ENCODE measurements around the gene SLC25A46. TPM values are rescaled to one million over a fixed set of nuclear protein-coding genes. Genes with fewer than 3 reads are reported as not detected.

SLC25A46 gene
- total and polyA plus RNA-seq, 2 experiments from 2014 or later, result 14.1 to 33.1 TPM

DNA sequence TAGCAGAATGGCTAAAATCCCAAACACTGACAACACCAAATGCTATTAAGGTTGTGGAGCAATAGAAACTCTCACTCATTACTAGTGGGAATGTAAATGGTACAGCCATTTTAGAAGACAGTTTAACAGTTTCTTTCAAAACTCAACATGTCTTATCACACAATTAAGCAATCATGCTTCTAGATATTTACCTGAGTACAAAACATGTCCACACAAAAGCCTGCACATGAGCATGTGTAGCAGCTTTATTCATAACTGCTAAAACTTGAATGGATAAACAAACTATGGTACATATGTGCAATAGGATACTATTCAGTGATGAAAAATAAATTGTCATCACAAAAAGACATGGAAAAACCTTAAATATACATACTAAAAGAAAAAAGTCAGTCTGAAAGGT, 31.5 kb downstream of the SLC25A46 start:
- no peaks in the 10 kb centered on the region for H3K36me3 ChIP-seq (ENCODE audit: insufficient read depth)

More for the DNA sequence above, 31.5 kb downstream of the SLC25A46 start:
- H4K20me1 ChIP-seq (replicated peaks; ENCODE audit: insufficient read depth), result no peaks in the 10 kb centered on the region
- DNase-seq (ENCODE audit: low spot score) (no peak), ATAC-seq (no peak)
- no peak overlapping the region for H2AFZ ChIP-seq
- Mint-ChIP-seq H3K4me1 (no peaks in the 10 kb centered on the region), H3K27ac (no peak overlapping the region), H3K9me3 (no peaks in the 10 kb centered on the region), H3K27me3 (ENCODE audit: insufficient read depth, low read depth, poor library complexity) (no peaks in the 10 kb centered on the region), H3K36me3 (ENCODE audit: low read depth) (no peaks in the 10 kb centered on the region), H3K4me3 (no peak overlapping the region)
- H3K27me3 ChIP-seq (ENCODE audit: insufficient read depth), result no peaks in the 10 kb centered on the region
- no peaks in the 10 kb centered on the region for H3K9me2 ChIP-seq (ENCODE audit: insufficient read depth)
- H3K4me3 ChIP-seq, result no peak overlapping the region
- TF ChIP-seq EZH2phosphoT487 (IDR thresholded peaks at IDR 0.05; ENCODE audit: unreplicated experiment) (no peak), ZNF114 (CRISPR knock-in tag; IDR thresholded peaks at IDR 0.05) (no peak), CREB1 (CRISPR knock-in tag; IDR thresholded peaks at IDR 0.05; ENCODE audit: low read depth) (no peak), ZNF331 (CRISPR knock-in tag; IDR thresholded peaks at IDR 0.05; ENCODE audit: low read depth) (no peak), EZH2 (IDR thresholded peaks at IDR 0.05; ENCODE audit: low read depth, unreplicated experiment) (no peak), STAT1 (IDR thresholded peaks at IDR 0.05; ENCODE audit: unreplicated experiment) (no peak), JUNB (IDR thresholded peaks at IDR 0.05; ENCODE audit: unreplicated experiment) (no peak), NANOG (IDR thresholded peaks at IDR 0.05; ENCODE audit: borderline replicate concordance) (no peak), POLR2AphosphoS5 (IDR thresholded peaks at IDR 0.05; ENCODE audit: low read depth) (no peak)
- TF ChIP-seq, protein P1, sequence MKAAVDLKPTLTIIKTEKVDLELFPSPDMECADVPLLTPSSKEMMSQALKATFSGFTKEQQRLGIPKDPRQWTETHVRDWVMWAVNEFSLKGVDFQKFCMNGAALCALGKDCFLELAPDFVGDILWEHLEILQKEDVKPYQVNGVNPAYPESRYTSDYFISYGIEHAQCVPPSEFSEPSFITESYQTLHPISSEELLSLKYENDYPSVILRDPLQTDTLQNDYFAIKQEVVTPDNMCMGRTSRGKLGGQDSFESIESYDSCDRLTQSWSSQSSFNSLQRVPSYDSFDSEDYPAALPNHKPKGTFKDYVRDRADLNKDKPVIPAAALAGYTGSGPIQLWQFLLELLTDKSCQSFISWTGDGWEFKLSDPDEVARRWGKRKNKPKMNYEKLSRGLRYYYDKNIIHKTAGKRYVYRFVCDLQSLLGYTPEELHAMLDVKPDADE (IDR thresholded peaks at IDR 0.05), result no peak
- TF ChIP-seq, protein P2, sequence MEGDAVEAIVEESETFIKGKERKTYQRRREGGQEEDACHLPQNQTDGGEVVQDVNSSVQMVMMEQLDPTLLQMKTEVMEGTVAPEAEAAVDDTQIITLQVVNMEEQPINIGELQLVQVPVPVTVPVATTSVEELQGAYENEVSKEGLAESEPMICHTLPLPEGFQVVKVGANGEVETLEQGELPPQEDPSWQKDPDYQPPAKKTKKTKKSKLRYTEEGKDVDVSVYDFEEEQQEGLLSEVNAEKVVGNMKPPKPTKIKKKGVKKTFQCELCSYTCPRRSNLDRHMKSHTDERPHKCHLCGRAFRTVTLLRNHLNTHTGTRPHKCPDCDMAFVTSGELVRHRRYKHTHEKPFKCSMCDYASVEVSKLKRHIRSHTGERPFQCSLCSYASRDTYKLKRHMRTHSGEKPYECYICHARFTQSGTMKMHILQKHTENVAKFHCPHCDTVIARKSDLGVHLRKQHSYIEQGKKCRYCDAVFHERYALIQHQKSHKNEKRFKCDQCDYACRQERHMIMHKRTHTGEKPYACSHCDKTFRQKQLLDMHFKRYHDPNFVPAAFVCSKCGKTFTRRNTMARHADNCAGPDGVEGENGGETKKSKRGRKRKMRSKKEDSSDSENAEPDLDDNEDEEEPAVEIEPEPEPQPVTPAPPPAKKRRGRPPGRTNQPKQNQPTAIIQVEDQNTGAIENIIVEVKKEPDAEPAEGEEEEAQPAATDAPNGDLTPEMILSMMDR (conservative IDR thresholded peaks at IDR 0.05; ENCODE audit: low read depth in 2 of 2), result no peak
- TF ChIP-seq, protein P3, sequence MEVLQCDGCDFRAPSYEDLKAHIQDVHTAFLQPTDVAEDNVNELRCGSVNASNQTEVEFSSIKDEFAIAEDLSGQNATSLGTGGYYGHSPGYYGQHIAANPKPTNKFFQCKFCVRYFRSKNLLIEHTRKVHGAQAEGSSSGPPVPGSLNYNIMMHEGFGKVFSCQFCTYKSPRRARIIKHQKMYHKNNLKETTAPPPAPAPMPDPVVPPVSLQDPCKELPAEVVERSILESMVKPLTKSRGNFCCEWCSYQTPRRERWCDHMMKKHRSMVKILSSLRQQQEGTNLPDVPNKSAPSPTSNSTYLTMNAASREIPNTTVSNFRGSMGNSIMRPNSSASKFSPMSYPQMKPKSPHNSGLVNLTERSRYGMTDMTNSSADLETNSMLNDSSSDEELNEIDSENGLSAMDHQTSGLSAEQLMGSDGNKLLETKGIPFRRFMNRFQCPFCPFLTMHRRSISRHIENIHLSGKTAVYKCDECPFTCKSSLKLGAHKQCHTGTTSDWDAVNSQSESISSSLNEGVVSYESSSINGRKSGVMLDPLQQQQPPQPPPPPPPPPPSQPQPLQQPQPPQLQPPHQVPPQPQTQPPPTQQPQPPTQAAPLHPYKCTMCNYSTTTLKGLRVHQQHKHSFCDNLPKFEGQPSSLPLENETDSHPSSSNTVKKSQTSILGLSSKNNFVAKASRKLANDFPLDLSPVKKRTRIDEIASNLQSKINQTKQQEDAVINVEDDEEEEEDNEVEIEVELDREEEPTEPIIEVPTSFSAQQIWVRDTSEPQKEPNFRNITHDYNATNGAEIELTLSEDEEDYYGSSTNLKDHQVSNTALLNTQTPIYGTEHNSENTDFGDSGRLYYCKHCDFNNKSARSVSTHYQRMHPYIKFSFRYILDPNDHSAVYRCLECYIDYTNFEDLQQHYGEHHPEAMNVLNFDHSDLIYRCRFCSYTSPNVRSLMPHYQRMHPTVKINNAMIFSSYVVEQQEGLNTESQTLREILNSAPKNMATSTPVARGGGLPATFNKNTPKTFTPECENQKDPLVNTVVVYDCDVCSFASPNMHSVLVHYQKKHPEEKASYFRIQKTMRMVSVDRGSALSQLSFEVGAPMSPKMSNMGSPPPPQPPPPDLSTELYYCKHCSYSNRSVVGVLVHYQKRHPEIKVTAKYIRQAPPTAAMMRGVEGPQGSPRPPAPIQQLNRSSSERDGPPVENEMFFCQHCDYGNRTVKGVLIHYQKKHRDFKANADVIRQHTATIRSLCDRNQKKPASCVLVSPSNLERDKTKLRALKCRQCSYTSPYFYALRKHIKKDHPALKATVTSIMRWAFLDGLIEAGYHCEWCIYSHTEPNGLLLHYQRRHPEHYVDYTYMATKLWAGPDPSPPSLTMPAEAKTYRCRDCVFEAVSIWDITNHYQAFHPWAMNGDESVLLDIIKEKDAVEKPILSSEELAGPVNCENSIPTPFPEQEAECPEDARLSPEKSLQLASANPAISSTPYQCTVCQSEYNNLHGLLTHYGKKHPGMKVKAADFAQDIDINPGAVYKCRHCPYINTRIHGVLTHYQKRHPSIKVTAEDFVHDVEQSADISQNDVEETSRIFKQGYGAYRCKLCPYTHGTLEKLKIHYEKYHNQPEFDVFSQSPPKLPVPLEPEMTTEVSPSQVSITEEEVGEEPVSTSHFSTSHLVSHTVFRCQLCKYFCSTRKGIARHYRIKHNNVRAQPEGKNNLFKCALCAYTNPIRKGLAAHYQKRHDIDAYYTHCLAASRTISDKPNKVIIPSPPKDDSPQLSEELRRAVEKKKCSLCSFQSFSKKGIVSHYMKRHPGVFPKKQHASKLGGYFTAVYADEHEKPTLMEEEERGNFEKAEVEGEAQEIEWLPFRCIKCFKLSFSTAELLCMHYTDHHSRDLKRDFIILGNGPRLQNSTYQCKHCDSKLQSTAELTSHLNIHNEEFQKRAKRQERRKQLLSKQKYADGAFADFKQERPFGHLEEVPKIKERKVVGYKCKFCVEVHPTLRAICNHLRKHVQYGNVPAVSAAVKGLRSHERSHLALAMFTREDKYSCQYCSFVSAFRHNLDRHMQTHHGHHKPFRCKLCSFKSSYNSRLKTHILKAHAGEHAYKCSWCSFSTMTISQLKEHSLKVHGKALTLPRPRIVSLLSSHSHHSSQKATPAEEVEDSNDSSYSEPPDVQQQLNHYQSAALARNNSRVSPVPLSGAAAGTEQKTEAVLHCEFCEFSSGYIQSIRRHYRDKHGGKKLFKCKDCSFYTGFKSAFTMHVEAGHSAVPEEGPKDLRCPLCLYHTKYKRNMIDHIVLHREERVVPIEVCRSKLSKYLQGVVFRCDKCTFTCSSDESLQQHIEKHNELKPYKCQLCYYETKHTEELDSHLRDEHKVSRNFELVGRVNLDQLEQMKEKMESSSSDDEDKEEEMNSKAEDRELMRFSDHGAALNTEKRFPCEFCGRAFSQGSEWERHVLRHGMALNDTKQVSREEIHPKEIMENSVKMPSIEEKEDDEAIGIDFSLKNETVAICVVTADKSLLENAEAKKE (CRISPR knock-in tag; IDR thresholded peaks at IDR 0.05), result no peak
- TF ChIP-seq, protein P4, sequence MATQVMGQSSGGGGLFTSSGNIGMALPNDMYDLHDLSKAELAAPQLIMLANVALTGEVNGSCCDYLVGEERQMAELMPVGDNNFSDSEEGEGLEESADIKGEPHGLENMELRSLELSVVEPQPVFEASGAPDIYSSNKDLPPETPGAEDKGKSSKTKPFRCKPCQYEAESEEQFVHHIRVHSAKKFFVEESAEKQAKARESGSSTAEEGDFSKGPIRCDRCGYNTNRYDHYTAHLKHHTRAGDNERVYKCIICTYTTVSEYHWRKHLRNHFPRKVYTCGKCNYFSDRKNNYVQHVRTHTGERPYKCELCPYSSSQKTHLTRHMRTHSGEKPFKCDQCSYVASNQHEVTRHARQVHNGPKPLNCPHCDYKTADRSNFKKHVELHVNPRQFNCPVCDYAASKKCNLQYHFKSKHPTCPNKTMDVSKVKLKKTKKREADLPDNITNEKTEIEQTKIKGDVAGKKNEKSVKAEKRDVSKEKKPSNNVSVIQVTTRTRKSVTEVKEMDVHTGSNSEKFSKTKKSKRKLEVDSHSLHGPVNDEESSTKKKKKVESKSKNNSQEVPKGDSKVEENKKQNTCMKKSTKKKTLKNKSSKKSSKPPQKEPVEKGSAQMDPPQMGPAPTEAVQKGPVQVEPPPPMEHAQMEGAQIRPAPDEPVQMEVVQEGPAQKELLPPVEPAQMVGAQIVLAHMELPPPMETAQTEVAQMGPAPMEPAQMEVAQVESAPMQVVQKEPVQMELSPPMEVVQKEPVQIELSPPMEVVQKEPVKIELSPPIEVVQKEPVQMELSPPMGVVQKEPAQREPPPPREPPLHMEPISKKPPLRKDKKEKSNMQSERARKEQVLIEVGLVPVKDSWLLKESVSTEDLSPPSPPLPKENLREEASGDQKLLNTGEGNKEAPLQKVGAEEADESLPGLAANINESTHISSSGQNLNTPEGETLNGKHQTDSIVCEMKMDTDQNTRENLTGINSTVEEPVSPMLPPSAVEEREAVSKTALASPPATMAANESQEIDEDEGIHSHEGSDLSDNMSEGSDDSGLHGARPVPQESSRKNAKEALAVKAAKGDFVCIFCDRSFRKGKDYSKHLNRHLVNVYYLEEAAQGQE (IDR thresholded peaks at IDR 0.05; ENCODE audit: unreplicated experiment), result no peak
- H3K4me2 ChIP-seq, result no peak overlapping the region
- H3K79me2 ChIP-seq (replicated peaks; ENCODE audit: insufficient read depth), result no peaks in the 10 kb centered on the region
- H3K4me1 ChIP-seq (ENCODE audit: insufficient read depth), result no peaks in the 10 kb centered on the region
- no peaks in the 10 kb centered on the region for H3F3A ChIP-seq (replicated peaks; ENCODE audit: low read depth)
- no peak overlapping the region for H3K27ac ChIP-seq (ENCODE audit: low read depth)
